AG04449 (cell line): Measurements from ENCODE around the gene ARHGAP22.
"Not testable (repeated sequence)": the region's sequence is repeated elsewhere in the genome, so short reads cannot be mapped to it uniquely, and the experiment has no call there.

Source experiments
- CTCF ChIA-PET: fragments of 350-600 bp; formaldehyde crosslinking; extraction: SDS; loops from one replicate; lab custom pipeline; 2021; ENCODE audit warnings: antibody characterized with exemption; lab: Yijun Ruan, JAX
- POLR2A ChIA-PET: fragments of 400-600, 350-600 bp; formaldehyde crosslinking; extraction: SDS; loops from one replicate; lab custom pipeline; 2020; ENCODE audit warnings: antibody characterized with exemption, inconsistent platforms; lab: Yijun Ruan, JAX
- DNase-seq: peaks from one replicate; pipeline ENCODE4 v3.0.0-alpha.2; 2010; ENCODE audit warnings: low read depth, low spot score
- H3K4me3 ChIP-seq: 2 replicates; pipeline ENCODE4 v1.5.1; 2011; ENCODE audit warnings: low read depth, mild to moderate bottlenecking, control low read depth, low read length
- TF ChIP-seq, protein P1 (sequence below): IDR thresholded peaks from one replicate; pipeline ENCODE4 v1.5.1; 2011; ENCODE audit warnings: mild to moderate bottlenecking, moderate library complexity, low read length, control low read depth, inconsistent platforms; ENCODE audit not compliant: insufficient read depth; ENCODE audit errors: missing control alignments

The ARHGAP22 gene

DNA sequence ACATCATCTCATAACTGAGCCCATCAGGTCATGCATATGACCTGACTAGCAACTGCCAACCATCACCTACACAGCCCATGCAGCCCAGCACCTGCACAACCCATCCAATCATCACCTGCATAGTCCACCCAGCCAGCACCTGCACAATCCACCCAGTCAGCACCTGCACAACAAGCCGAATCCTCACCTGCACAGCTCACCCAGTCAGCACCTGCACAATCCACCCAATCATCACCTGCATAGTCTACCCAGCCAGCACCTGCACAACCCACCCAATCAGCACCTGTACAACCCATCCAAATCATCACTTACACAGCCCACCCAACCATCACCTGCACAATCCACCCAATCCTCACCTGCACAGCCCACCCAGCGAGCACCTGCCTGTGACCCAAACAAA, 46.4 kb upstream of the ARHGAP22 start:
- TF ChIP-seq, protein P1, sequence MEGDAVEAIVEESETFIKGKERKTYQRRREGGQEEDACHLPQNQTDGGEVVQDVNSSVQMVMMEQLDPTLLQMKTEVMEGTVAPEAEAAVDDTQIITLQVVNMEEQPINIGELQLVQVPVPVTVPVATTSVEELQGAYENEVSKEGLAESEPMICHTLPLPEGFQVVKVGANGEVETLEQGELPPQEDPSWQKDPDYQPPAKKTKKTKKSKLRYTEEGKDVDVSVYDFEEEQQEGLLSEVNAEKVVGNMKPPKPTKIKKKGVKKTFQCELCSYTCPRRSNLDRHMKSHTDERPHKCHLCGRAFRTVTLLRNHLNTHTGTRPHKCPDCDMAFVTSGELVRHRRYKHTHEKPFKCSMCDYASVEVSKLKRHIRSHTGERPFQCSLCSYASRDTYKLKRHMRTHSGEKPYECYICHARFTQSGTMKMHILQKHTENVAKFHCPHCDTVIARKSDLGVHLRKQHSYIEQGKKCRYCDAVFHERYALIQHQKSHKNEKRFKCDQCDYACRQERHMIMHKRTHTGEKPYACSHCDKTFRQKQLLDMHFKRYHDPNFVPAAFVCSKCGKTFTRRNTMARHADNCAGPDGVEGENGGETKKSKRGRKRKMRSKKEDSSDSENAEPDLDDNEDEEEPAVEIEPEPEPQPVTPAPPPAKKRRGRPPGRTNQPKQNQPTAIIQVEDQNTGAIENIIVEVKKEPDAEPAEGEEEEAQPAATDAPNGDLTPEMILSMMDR: no peak
- no peak for DNase-seq
- no peak overlapping the region for H3K4me3 ChIP-seq
- ChIA-PET POLR2A (no interaction called here), CTCF (interaction anchor here (0.6 to 15.6 kb wide), 5 partner anchors 14 to 621 kb away, joined by 3 to 1051 read pairs (median 3); no protein-coding TSS in a partner anchor)

DNA sequence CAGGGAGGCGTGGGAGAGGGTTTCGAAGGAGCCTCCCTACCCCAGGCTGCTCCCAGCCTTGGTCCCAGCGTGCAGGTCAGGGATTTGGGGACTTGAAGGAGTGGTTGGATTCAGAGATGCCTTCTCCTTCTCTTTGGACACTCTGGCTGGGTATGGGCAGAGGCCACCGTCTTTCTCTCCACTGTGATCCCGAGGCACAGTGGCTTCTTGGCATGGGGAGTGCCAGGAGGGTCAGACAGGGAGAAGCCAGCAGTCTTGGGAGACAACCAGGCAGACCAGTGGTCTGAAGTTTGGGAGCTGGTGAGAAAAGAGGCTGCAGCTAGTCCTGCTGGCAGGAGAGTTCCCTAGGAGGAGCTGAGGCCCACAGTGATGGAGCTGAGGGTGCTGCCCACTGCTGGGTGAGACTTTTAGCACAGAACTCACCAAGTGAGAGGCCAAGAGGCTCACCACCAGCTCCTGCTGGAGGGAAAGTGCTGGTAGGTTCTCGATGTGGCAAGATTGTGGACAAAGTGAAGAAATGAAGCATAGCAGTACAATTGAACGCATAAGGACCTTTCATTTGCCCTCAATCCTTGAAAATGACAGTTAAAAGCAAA, 44.6 kb upstream of the ARHGAP22 start:
- DNase-seq: no peak
- ChIA-PET CTCF (interaction anchor here (1.6 to 15.6 kb wide), 5 partner anchors 8 to 283 kb away, joined by 3 to 1051 read pairs (median 10); no protein-coding TSS in a partner anchor), POLR2A (no interaction called here)
- no peak overlapping the region for H3K4me3 ChIP-seq
- TF ChIP-seq, protein P1: peak; percentile 37

DNA sequence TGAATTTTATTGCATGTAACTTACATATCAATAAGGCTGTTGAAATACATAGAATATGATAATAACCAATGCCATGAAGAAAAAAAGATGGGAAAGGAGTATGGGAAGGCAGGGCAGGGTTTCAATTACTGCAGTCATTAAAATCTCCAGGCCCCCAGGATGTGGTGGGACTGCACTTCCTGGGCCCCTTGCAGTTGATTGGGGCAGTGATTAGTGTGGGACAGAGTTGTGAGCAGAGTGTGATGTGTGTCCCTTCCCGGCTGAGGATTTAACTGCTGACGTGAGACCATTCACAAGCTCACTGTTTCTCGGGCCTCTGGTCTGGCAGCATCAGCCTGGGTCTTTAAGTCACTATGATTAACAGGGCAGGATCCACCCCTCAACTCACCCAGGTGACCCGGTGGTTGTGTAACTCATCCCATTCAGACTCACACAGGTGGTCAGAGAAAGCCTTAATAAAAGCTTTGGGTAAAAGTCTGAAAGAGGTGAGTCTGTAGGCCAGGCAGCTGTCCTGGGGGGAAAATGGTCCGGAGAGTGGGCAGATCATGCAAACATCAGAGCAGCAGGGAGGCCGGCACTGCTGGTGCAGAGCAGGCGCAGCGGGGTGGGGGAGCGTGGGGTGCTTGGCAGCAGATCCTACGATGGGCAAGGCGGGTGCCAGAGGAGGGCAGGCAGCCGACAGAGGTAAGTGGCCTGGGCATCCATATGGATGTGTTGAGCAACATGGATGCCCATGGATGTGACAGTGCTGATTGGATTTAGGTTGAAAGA, 43.5 kb upstream of the ARHGAP22 start:
- ChIA-PET POLR2A (no interaction called here), CTCF (interaction anchor here (0.7 to 15.6 kb wide), 4 partner anchors 9 to 100 kb away, joined by 3 to 1051 read pairs (median 26); no protein-coding TSS in a partner anchor)
- no peak overlapping the region for H3K4me3 ChIP-seq
- TF ChIP-seq, protein P1: no peak
- no peak for DNase-seq

DNA sequence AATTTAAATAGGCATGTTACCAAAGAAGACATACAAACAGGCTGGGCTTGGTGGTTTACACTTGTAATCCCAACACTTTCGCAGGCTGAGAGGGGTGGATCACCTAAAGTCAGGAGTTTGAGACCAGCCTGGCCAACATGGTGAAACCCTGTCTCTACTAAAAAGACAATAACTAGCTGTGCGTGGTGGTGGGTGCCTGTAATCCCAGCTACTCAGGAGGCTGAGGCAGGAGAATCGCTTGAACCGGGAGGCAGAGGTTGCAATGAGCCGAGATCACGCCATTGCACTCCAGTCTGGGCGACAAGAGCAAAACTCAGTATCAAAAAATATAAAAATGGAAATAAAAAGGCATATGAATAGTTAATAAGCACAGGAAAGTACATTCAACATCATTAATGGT, 42.2 kb upstream of the ARHGAP22 start:
- CTCF ChIA-PET: interaction anchor here (3.6 to 15.6 kb wide), 2 partner anchors 10 to 99 kb away, joined by 50 to 1051 read pairs; no protein-coding TSS in a partner anchor
- DNase-seq, H3K4me3 ChIP-seq, POLR2A ChIA-PET: not testable (repeated sequence)

DNA sequence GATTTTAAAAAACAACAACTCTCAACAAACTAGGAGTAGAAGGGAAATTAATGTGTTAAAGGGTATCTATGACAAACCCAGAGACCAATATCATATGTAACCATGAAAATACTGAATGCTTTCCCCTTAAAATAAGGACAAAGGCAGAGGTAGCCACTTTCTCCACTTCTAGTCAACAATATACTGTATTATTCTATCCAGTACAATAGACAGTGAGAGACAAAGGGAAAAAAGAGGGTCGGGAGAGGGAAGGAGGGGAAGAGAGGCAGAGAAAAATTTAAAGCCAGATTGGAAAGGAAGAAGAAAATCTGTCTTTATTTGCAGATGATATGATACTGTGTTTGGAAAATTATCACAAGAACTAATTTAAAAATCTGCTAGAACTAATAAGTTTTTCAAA, 40.7 kb upstream of the ARHGAP22 start:
- no peak overlapping the region for H3K4me3 ChIP-seq
- TF ChIP-seq, protein P1: no peak
- POLR2A ChIA-PET: no interaction called here
- DNase-seq: no peak
- CTCF ChIA-PET: interaction anchor here (2.5 kb wide), 1 partner anchor 11 kb away, joined by 30 read pairs; no protein-coding TSS in a partner anchor

DNA sequence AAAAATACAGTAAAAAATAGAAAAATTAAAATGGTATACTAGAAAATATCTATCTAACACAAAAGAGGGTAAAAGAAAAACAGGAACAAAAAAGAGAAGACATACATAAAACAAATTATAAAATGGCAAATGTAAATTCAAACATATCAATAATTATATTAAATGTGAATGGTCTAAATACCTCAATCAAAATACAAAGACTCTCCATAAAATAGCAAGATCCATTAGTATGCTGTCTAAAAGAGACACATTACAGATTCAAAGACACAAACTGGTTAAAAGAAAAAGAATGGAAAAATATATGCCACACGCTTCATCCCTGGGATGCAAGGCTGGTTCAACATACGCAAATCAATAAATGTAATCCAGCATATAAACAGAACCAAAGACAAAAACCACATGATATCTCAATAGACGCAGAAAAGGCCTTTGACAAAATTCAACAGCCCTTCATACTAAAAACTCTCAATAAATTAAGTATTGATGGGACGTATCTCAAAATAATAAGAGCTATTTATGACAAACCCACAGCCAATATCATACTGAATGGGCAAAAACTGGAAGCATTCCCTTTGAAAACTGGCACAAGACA, 36.3 kb upstream of the ARHGAP22 start:
- POLR2A ChIA-PET, DNase-seq, H3K4me3 ChIP-seq: not testable (repeated sequence)
- CTCF ChIA-PET: interaction anchor here (3.9 kb wide), 1 partner anchor 15 kb away, joined by 37 read pairs; no protein-coding TSS in a partner anchor

DNA sequence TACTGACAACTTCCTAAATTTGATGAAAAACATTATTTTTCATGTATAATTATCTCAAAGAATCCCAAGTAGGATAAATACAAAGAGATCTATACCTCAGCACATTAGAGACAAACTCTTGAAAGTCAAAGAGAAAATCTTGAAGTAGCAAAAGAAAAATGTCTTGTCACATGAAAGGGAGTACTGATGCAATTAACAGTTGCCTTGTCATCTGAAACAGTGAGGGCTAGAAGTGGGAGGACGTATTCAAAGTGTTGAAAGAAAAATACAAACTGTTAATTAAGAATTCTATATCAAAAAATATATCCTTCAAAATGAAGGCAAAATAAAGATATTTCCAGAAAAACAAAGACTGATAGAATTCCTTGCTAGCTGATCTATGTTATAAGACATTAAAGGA, 35.5 kb upstream of the ARHGAP22 start:
- ChIA-PET POLR2A (no interaction called here), CTCF (interaction anchor here (1.0 to 3.9 kb wide), 2 partner anchors 16 to 91 kb away, joined by 3 to 37 read pairs; no protein-coding TSS in a partner anchor)
- DNase-seq: no peak
- H3K4me3 ChIP-seq: no peak overlapping the region
- TF ChIP-seq, protein P1: no peak
